Tibial nerve (tissue), 4 donors: ENCODE measurements around the gene CALHM6. TPM values are rescaled to one million over a fixed set of nuclear protein-coding genes. Genes with fewer than 3 reads are reported as not detected.

Source experiments
- DNase-seq, 2 donors: peaks; one replicate each; pipeline ENCODE4 v3.0.0-alpha.2; 2019; ENCODE audit warnings: low spot score in 2 of 2
- H3K27ac ChIP-seq, 4 donors: fragments of 200-600 bp; sonication (generic) in 3 of 4; one replicate each; pipeline ENCODE4 v1.5.1; 2017 to 2019; ENCODE audit warnings: mild to moderate bottlenecking in 1 of 4
- H3K27me3 ChIP-seq, 2 donors: fragments of 200-600 bp; sonication (generic) in 1 of 2; one replicate each; pipeline versions ENCODE4 v1.5.1 to v1.6.0; 2017 to 2019
- H3K36me3 ChIP-seq, 3 donors: fragments of 200-600 bp; sonication (generic); one replicate each; pipeline ENCODE4 v1.5.1; 2018 to 2019
- H3K4me1 ChIP-seq, 4 donors: fragments of 200-600 bp; sonication (generic) in 3 of 4; one replicate each; pipeline ENCODE4 v1.5.1; 2017 to 2019
- H3K4me3 ChIP-seq, 4 donors: fragments of 200-600 bp; sonication (generic) in 3 of 4; one replicate each; pipeline ENCODE4 v1.5.1; 2017 to 2019; ENCODE audit warnings: mild to moderate bottlenecking in 1 of 4, moderate library complexity in 1 of 4
- H3K9me3 ChIP-seq, 4 donors: fragments of 200-600 bp; sonication (generic) in 3 of 4; one replicate each; pipeline ENCODE4 v1.5.1; 2017 to 2019
- EP300 ChIP-seq, 2 donors: sonication (generic); formaldehyde crosslinking; IDR thresholded peaks; one replicate each; pipeline ENCODE4 v1.6.1; 2017; ENCODE audit warnings: antibody characterized with exemption in 2 of 2, mild to moderate bottlenecking in 1 of 2
- POLR2A ChIP-seq, 2 donors: fragments of 450-650 bp; IDR thresholded peaks; one replicate each; pipeline ENCODE4 v1.6.1; 2017; ENCODE audit warnings: antibody characterized with exemption in 2 of 2, mild to moderate bottlenecking in 2 of 2, moderate library complexity in 2 of 2
- WGBS, 2 donors: methylation state at CpG; one replicate each; pipeline ENCODE4 v1.1.5; 2018; 5-methylcytosine and 5-hydroxymethylcytosine counted together
- total RNA-seq, 4 donors: library from RNA; depleted of rRNA; stranded (reverse); fragments of >200 nt; gene quantifications; one replicate each; pipeline ENCODE4 v1.1.0, GENCODE V29; 2016
- TF ChIP-seq, protein P1 (sequence below), 5 experiments: fragments of 200-600 bp in 3 of 5; fragments of 450-650 bp in 2 of 5; sonication (generic) in 3 of 5; IDR thresholded peaks; one replicate each; pipeline ENCODE4 v1.5.1; 2016 to 2019; ENCODE audit warnings: antibody characterized with exemption in 5 of 5, mild to moderate bottlenecking in 3 of 5, moderate library complexity in 2 of 5

The CALHM6 gene
- total RNA-seq, 4 donors from 2014 or later = 0.60 to 11.4 (median 5.4) TPM

DNA sequence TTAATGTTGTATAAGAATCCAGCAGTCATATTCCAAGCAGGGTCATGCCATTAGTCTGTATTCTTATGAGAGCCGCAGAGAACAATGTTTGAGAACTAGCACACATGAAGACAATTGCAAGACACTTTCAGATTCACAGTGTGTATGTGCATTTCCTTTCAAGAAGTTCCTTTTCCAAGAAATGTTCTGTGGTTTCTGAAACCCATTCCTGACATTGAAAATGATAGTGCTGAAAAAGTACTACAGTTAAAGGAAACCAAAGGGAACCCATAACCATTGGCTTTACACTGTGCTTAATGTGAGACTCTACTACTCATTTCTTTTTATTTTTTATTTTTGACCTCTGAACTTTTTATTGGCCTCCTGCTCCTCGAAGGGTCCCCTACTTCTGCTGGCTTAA, 4.2 kb upstream of the CALHM6 start:
- 74 to 84% methylated on average over 2 of the region's 2 CpGs for WGBS, 2 donors
- Histone ChIP-seq H3K4me3 (no peak overlapping the region), H3K9me3 (no peaks in the 10 kb centered on the region), H3K27me3 (no peaks in the 10 kb centered on the region), H3K36me3 (no peaks in the 10 kb centered on the region), H3K27ac (no peak overlapping the region), H3K4me1 (peaks cover 0 to 7% (median under 1%) of the 10 kb centered on the region in 4 donors)
- TF ChIP-seq, protein P1, sequence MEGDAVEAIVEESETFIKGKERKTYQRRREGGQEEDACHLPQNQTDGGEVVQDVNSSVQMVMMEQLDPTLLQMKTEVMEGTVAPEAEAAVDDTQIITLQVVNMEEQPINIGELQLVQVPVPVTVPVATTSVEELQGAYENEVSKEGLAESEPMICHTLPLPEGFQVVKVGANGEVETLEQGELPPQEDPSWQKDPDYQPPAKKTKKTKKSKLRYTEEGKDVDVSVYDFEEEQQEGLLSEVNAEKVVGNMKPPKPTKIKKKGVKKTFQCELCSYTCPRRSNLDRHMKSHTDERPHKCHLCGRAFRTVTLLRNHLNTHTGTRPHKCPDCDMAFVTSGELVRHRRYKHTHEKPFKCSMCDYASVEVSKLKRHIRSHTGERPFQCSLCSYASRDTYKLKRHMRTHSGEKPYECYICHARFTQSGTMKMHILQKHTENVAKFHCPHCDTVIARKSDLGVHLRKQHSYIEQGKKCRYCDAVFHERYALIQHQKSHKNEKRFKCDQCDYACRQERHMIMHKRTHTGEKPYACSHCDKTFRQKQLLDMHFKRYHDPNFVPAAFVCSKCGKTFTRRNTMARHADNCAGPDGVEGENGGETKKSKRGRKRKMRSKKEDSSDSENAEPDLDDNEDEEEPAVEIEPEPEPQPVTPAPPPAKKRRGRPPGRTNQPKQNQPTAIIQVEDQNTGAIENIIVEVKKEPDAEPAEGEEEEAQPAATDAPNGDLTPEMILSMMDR (IDR thresholded peaks at IDR 0.05) = no peak
- TF ChIP-seq POLR2A (IDR thresholded peaks at IDR 0.05) = no peak
- DNase-seq = no peak

DNA sequence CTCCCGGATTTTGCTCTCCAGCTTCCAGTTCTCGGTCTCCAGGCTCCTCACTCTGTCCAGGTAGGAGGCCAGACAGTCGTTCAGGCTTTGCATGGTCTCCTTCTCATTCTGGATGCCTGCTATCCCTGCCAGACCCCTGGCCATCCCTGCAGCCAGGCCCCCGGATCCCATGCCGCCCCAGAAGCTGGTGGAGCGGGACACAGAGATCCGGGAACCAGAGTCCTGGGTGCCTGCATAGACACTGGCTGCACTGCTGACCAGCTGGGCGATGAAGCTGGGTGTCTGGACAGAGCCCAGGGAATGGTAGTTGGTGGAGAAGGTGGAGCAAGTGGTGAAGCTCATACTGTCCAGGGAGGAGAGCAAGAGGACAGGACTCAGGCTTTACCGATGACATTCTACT, 2.9 kb upstream of the CALHM6 start:
- TF ChIP-seq, protein P1 (IDR thresholded peaks at IDR 0.05) = no peak
- TF ChIP-seq EP300 (IDR thresholded peaks at IDR 0.05) (no peak), POLR2A (IDR thresholded peaks at IDR 0.05) (no peak)
- WGBS, 2 donors = 90 to 93% methylated on average over 8 to 9 of the region's 9 CpGs

GRCh38 chr6:116459927-116460326, 1.2 kb upstream of the CALHM6 start:
- 90 to 95% methylated on average over 4 of the region's 4 CpGs for WGBS, 2 donors
- DNase-seq = no peak
- TF ChIP-seq, protein P1 (IDR thresholded peaks at IDR 0.05) = no peak
- TF ChIP-seq EP300 (IDR thresholded peaks at IDR 0.05) (no peak), POLR2A (IDR thresholded peaks at IDR 0.05) (no peak)
- no peaks in the 10 kb centered on the region for H3K9me3 ChIP-seq
- peaks cover 0 to 15% (median 6%) of the 10 kb centered on the region in 4 donors for H3K4me1 ChIP-seq
- H3K36me3 ChIP-seq = no peaks in the 10 kb centered on the region
- no peaks in the 10 kb centered on the region for H3K27me3 ChIP-seq
- H3K27ac ChIP-seq = no peak overlapping the region
- H3K4me3 ChIP-seq = no peak overlapping the region

More for the DNA sequence above, 2.9 kb upstream of the CALHM6 start:
- DNase-seq = no peak
- no peak overlapping the region for H3K27ac ChIP-seq
- H3K27me3 ChIP-seq = no peaks in the 10 kb centered on the region
- no peak overlapping the region for H3K4me3 ChIP-seq
- H3K9me3 ChIP-seq = no peaks in the 10 kb centered on the region
- peaks cover 0 to 15% (median 6%) of the 10 kb centered on the region in 4 donors for H3K4me1 ChIP-seq
- no peaks in the 10 kb centered on the region for H3K36me3 ChIP-seq

- H3K27ac ChIP-seq = peak overlapping the region in 2 of 4 donors; percentile 58 to 64
- H3K4me1 ChIP-seq = peaks cover 0 to 15% (median 6%) of the 10 kb centered on the region in 4 donors
- H3K27me3 ChIP-seq = no peaks in the 10 kb centered on the region
- no peaks in the 10 kb centered on the region for H3K36me3 ChIP-seq
- WGBS, 2 donors = 19 to 26% methylated on average over 36 to 69 of the region's 84 CpGs
- TF ChIP-seq, protein P1 (IDR thresholded peaks at IDR 0.05) = no peak
- TF ChIP-seq POLR2A (IDR thresholded peaks at IDR 0.05) (no peak), EP300 (IDR thresholded peaks at IDR 0.05) (no peak)
- no peaks in the 10 kb centered on the region for H3K9me3 ChIP-seq
- no peak for DNase-seq
- peak overlapping the region; percentile 25 to 60 (median 50) for H3K4me3 ChIP-seq
These were observed 1.0 kb downstream of the CALHM6 start for GRCh38 chr6:116461932-116462885.

DNA sequence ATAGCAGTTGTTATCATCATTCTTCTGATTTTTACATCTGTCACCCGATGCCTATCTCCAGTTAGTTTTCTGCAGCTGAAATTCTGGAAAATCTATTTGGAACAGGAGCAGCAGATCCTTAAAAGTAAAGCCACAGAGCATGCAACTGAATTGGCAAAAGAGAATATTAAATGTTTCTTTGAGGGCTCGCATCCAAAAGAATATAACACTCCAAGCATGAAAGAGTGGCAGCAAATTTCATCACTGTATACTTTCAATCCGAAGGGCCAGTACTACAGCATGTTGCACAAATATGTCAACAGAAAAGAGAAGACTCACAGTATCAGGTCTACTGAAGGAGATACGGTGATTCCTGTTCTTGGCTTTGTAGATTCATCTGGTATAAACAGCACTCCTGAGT, 2.1 kb downstream of the CALHM6 start:
- H3K36me3 ChIP-seq = no peaks in the 10 kb centered on the region
- H3K4me1 ChIP-seq = peaks cover 0 to 15% (median 6%) of the 10 kb centered on the region in 4 donors
- TF ChIP-seq, protein P1 (IDR thresholded peaks at IDR 0.05) = no peak
- TF ChIP-seq EP300 (IDR thresholded peaks at IDR 0.05) (no peak), POLR2A (IDR thresholded peaks at IDR 0.05) (no peak)
- 89 to 93% methylated on average over 4 of the region's 4 CpGs for WGBS, 2 donors
- DNase-seq = no peak
- H3K4me3 ChIP-seq = peak overlapping the region in 1 of 4 donors; percentile 60
- no peak overlapping the region for H3K27ac ChIP-seq
- no peaks in the 10 kb centered on the region for H3K9me3 ChIP-seq
- no peaks in the 10 kb centered on the region for H3K27me3 ChIP-seq
